ENCODE results near the gene PURB. TPM values are rescaled to one million over a fixed set of nuclear protein-coding genes. Genes with fewer than 3 reads are reported as not detected.
"Not testable (repeated sequence)": the region's sequence is repeated elsewhere in the genome, so short reads cannot be mapped to it uniquely, and the experiment has no call there.

PURB gene
- total RNA-seq, 1 donor from 2014 or later, result 23.9 TPM

GRCh38 chr7:44849259-44849884 lies 36.0 kb downstream of the PURB start:
- intact Hi-C loops (cut with DNase I), result no loop called here

GRCh38 chr7:44847920-44848634 lies 37.3 kb downstream of the PURB start, which contains the start of gene H2AZ2:
H2AZ2 (minus strand) TSS chr7:44848087; CDS start chr7:44847971, 116 bp downstream.
- TF ChIP-seq CTCF (IDR thresholded peaks at IDR 0.05), result no peak
- Histone ChIP-seq H3K27ac (peak within 1 kb of the TSS; percentile 98), H3K4me3 (peak within 1 kb of the TSS; percentile 68), H3K4me1 (peaks cover 30% of the 10 kb centered on the region), H3K36me3 (no peaks in the 10 kb centered on the region), H3K9me3 (no peaks in the 10 kb centered on the region), H3K27me3 (ENCODE audit: low read depth) (no peaks in the 10 kb centered on the region)
- intact Hi-C loops (cut with DNase I), result no loop called here
- DNase-seq (peak; percentile 100), ATAC-seq (peak; percentile 95 to 98)

More at GRCh38 chr7:44849259-44849884, 36.0 kb downstream of the PURB start:
- peaks cover 27% of the 10 kb centered on the region for H3K4me1 ChIP-seq
- DNase-seq, result no peak
- H3K4me3 ChIP-seq, result peak overlapping the region; percentile 68
- H3K27ac ChIP-seq, result peak overlapping the region; percentile 98
- H3K36me3 ChIP-seq, result no peaks in the 10 kb centered on the region
- no peaks in the 10 kb centered on the region for H3K27me3 ChIP-seq (ENCODE audit: low read depth)
- ATAC-seq, result no peak
- H3K9me3 ChIP-seq, result no peaks in the 10 kb centered on the region
- no peak for TF ChIP-seq CTCF (IDR thresholded peaks at IDR 0.05)

- ATAC-seq, result peak; percentile 82 to 90
- no peaks in the 10 kb centered on the region for H3K9me3 ChIP-seq
- peak overlapping the region; percentile 98 for H3K27ac ChIP-seq
- peak overlapping the region; percentile 68 for H3K4me3 ChIP-seq
- peak; percentile 91 for DNase-seq
- H3K27me3 ChIP-seq (ENCODE audit: low read depth), result no peaks in the 10 kb centered on the region
- peak; percentile 85 for TF ChIP-seq CTCF (IDR thresholded peaks at IDR 0.05)
- no peaks in the 10 kb centered on the region for H3K36me3 ChIP-seq
- peaks cover 34% of the 10 kb centered on the region for H3K4me1 ChIP-seq
- intact Hi-C loops (cut with DNase I), result no loop called here
Measured at GRCh38 chr7:44847509-44847919, 37.8 kb downstream of the PURB start.

GRCh38 chr7:44846816-44847508 lies 38.4 kb downstream of the PURB start:
- DNase-seq (no peak), ATAC-seq (no peak)
- H3K36me3 ChIP-seq, result no peaks in the 10 kb centered on the region
- no peak for TF ChIP-seq CTCF (IDR thresholded peaks at IDR 0.05)
- H3K9me3 ChIP-seq, result no peaks in the 10 kb centered on the region
- intact Hi-C loops (cut with DNase I), result no loop called here
- H3K27ac ChIP-seq, result peak overlapping the region; percentile 98
- H3K27me3 ChIP-seq (ENCODE audit: low read depth), result no peaks in the 10 kb centered on the region
- H3K4me1 ChIP-seq, result peaks cover 40% of the 10 kb centered on the region
- peak overlapping the region; percentile 68 for H3K4me3 ChIP-seq

GRCh38 chr7:44846390-44846789 lies 38.9 kb downstream of the PURB start:
- intact Hi-C loops (cut with DNase I); H3K9me3 ChIP-seq; DNase-seq; ATAC-seq; H3K36me3 ChIP-seq; H3K27me3 ChIP-seq (ENCODE audit: low read depth): not testable (repeated sequence)
- H3K4me1 ChIP-seq, result peaks cover 44% of the 10 kb centered on the region
- H3K4me3 ChIP-seq, result peak overlapping the region; percentile 68
- peak overlapping the region; percentile 98 for H3K27ac ChIP-seq
